Ureter (tissue), 1 donor: Measurements from ENCODE around the gene MTG2. TPM values are rescaled to one million over a fixed set of nuclear protein-coding genes. Genes with fewer than 3 reads are reported as not detected.

Experiments
- DNase-seq: peaks from one replicate; pipeline ENCODE4 v3.0.0-alpha.2; 2020; ENCODE audit warnings: low spot score
- total RNA-seq: library from RNA; stranded (reverse); gene quantifications from one replicate; pipeline ENCODE4 v1.2.4, GENCODE V29; 2023
- donor health status: DM: yes; HTN: yes; CAD: no.

MTG2 gene
- total RNA-seq, 1 donor from 2014 or later, result 35.5 TPM

DNA sequence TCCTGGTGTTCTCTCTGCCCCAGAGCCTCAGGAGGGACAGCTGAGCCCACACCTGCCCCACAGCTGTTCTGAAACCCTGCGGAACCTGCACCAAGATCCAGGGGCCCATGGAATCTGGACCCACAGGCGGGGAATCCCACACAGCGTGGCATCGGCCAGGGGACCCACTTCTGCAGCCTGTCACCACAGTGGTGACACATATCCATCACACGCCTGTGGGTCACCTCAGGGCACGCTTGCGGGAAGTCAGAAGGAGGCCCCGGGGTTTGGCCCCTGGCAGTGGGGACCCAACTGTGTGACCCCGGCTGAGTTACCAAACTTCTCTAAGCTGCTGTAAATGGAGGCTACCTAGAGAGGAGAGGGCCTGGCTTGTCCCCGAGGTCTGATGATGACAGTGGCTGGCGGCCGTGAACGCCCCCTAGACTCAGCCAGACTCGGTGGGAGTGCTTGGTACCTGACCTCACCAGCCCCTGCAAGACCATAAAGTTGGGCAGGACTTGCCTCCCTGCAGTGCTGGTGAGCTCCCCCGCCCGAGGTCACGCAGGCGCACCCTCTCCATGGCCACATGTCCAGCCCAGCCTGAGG lies 39.5 kb downstream of the MTG2 start:
- no peak for DNase-seq

DNA sequence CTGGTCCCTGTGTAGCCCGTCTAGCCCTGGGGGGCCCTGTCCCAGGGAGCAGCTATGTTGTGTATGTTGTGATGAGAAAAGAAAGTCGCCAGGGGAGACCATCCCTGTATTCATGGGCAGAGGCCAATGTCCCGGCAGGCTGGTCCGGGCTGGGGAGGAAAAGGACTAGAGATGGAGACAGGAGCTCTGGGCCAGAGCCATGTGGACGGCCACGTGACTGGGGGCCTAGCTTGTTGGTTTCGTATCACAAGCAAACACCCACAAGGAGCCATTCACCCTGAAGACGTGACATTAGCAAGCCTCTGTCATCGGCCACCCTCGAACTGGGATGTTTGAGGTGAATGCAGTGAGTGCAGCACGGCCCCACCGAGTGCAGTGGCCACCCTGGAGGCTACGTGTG lies 40.1 kb downstream of the MTG2 start:
- DNase-seq, result no peak

DNA sequence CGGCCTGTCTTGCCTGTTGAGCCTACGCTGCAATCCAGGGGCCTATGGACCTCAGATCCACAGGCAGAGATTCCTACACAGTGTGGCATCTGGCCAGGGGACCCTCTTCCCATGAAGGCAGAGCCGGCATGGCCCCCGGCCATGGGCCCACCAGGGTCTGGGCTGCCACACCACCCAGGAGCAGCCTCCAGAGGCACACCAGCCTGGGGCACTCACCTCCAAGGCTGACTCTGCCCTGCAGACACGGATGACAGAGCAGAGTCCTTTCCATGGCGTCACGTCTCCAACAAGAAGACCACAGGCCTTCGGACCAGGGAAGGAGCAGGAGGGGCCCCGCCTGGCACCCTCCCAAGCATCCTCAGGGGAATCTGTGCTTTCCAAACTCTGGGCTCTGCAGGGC lies 40.7 kb downstream of the MTG2 start:
- no peak for DNase-seq

DNA sequence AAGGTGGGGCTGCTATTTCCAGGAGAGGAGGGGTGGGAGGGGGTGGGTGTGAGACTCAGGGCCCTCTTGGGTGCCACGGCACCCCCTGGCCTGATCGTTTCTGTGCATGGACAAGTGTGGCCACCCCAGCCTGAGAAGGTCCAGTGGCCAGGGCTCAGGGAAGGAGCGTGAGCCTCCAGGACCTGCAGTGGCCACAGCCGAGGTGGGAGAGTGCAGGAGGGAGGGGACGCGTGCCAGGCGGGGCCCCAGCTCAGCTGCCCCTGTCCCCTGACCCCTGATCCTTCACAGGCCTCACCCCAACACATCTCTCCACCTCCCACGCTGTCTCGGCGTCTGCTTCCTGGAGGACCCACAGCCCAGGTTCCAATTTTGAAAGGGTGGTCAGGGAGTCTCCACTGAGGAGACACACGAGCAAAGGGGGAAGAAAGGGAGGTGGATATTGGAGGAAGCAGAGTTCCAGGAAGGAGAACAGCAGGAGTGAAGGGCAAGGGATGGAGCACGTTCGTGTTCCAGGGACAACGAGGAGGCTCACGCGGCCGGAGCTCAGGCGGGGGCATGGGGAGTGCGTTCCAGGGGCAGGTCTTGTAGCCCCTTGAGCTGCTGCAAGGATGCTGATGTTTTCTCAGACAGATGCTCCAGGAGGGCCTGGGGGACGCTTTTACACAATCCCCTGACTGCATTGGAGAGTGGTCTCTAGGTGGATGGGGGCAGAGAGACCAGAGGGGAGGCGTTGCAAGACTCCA lies 41.5 kb downstream of the MTG2 start:
- DNase-seq, result no peak

DNA sequence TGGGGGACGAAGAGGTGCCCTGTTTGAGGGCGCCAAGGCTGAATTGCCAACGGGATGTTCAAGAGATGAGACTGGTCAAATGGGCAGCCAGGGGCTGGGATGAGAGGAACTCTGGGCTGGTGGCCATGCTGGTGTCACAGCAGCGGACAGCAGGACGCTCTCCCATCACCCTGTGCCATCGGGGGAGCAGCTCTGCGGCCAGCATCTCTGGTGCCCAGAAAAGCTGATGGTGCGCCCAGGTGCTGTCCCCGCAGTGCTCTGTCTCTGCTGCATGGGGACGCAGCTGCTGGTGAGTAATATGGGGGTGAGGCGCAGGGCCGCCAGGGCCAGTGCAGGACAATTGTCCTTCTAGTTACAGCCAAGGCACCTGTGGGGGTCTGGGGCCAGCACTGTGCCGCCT lies 42.2 kb downstream of the MTG2 start:
- DNase-seq, result no peak

DNA sequence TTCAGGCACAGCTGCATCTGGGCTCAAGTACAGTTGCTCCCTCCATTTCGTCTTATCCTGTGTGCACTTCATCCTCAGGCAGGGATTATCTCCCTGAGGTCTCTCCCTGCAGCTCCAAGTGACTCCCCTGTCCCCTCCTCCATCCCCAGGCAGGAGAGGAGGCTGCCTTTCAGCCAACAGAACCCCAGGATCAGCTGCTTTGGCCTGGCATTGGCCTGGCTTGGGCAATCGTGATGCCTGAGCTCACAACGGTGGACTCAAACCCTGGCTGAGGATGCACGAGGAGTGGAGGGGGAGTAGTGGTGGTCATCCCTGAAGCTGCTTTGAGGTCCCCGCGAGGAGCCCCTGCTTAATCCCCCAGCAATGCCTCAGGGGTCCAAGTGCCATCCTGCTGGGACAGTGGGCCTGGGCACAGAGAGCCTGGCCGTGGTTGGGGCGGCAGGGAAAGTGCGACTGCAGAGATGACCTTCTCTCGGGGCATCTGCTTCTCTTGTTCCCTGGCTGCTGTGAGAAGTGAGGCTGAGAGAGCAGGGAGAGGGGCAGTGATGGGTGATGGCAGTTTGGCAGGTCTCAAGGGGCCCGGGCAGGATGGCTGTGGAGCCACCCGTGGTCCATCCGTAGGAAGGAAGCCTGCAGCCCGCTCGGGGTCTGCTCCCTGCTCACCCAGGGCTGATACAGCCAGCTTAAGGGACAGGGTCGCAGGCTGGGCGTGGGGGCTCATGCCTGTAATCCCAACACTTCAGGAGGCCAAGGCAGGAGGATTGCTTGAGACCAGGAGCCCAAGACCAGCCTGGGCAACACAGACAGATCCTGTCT lies 43.2 kb downstream of the MTG2 start:
- DNase-seq, result no peak

DNA sequence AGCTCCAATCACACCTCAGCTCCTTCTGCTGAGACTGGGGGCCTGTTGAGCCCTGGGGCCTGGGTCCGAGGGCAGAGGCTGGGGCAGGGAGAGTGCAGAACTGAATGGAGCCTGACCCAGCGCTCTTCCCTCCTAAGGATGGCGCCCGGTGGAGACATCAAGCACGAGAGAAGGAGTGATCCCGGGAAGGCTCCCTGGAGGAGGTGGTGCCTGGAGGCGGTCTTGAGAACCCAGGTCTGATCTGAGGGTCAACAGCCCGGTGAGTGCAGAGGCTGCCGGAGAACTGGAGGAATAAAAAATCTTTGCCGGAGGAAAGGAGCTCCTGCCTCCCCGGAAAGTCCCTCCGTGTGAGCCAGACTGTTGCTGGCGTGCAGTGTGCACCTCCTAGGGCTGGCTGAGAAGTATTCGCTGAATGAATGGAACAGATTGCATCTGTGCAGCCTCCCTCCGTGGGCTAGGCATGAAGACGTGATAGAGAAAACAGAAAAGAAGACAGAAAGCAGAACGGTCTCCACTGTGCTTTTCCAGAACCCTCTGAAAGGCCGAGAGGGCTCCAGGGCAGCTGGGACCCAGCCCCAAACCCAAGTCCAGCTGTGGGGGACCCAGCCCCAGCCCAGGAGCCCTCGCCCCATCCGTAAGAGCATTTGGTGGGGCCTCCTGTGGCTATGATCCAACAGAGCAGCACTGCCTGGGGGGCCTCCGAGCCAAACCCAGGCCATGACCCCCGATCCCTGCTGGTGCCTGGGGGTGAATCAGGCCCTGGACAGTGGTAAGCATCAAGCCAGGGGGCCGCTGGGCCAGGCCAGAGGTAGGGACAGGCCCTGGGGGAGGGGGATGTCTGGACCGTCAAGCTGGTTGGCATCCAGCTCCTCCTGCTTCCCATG lies 44.1 kb downstream of the MTG2 start:
- DNase-seq, result no peak

DNA sequence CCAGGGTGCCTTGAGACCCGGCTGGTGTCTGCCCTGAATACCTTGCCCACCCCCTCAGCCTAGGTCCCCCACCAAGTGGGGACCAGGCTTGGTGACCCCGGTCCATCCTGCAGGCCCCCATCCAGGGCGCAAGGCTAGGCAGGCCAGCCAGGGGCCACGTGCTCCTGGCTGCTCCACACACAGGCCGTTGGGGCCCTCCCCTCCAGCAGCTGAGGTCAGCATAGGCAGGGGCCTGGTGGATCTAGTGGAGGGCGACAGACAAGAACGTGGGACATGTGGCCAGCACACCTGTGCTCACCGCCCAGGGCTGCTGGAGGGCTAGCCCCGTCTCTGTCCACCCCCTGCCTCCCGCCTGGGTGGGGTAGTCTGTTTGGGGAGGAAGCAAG lies 44.8 kb downstream of the MTG2 start:
- no peak for DNase-seq

DNA sequence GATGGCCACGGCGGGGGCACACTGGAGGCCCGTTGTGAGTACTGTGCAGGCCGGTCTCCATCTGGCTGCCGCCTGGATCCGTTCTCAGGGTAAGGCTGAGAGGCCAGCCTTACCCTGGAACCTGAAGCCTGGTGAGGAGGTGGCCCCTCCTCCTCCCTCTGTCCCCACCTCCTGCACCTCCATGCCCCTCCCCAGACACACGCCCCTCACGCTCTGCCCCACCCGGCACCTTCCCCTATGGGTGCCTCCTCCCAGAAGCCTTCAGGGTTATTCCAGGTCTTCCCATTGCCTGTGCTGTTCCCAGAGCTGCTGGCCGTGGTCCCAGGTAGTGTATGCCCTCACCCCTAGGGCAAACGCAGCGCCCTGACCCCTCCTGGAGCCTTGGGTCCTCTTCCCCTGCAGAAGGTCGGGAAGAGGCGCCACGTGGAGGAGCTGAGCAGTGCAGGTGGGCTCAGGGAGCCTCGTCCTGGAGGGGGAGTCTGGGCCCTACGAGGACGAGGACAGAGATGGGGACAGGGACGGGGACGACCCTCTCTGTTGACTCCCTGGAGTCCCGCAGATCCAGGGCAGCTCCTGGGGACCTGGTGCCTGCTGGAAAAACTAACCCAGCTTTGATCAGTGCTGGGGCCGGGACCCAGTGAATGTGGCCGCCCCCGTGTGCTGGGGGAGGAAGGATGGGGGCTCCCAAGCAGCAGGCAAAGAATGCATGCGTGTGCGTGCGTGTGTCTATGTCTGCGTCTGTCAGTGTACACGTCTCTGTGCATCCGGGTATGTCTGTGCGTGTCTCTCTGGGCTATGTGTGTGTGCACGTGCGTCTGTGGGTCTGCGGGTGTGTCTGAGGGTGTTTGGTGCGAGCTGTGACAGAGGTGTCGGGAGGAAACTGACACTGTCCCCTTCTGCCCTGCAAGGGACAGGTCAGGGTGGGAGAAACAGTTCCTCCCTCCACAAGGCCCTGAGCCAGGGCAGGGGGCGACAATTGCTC lies 45.4 kb downstream of the MTG2 start:
- DNase-seq, result no peak

DNA sequence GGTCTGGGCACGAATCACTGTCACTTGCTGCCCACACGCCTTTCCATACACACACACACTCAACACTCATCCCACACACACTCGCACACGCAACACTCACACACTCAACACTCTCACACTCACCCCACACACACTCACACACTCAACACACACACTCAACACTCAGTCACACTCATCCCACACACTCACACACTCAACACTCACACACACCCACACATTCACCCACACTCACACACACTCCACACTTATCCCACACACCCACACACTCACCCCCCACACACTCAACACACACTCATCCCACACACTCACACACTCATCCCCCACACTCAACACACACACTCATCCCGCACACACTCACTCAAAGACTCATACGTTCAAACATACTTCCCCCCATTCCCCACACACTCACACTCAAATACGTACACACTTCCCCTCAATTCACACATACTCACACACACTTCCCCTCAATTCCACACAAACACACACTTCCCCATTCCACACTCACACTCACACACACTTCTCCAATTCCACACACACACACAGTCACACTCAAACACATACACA lies 46.2 kb downstream of the MTG2 start:
- DNase-seq, result no peak

DNA sequence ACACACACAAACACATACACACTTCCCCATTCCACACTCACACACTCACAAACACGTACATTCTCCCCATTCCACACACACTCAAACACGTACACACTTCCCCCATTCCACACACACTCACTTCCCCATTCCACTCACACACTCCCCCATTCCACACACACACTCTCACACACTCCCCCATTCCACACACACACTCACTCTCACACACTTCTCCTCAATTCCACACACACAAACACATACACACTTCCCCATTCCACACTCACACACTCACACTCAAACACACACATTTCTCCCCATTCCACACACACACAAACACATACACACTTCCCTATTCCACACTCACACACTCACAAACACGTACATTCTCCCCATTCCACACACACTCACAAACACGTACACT lies 46.8 kb downstream of the MTG2 start:
- DNase-seq, result no peak

DNA sequence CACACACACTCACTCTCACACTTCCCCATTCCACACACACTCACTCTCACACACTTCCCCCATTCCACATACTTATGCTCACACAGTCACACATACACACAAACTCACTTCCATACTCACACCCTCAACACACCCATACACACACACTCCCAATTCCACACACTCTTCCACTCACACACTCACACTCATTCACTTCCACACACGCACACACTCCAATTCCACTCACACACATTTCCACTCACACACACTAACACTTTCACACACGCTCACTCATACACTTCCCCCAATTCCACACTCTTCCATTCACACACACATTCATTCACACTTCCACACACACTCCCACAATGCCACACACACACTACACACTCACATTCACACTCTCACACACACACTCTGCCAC lies 47.4 kb downstream of the MTG2 start:
- DNase-seq, result no peak

DNA sequence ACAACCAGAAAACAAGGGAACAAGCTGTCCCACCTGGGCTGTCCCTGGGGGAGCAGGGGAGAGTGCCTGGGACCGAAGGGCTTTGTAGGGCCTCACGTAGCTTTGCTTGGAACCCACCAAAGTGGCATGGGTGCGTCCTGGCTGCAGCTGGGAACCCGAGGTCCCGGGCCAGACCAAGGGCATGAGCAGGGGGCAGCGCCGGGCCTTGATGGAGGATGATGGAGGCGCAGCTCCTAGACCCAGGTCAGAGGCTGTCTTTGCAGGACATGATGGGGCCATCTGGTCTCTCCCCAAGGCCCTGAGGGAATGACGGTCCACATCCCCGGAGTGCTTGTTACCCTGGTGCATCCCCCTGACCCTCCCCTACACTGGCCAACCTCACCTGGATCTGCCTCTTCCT lies 47.9 kb downstream of the MTG2 start:
- no peak for DNase-seq

DNA sequence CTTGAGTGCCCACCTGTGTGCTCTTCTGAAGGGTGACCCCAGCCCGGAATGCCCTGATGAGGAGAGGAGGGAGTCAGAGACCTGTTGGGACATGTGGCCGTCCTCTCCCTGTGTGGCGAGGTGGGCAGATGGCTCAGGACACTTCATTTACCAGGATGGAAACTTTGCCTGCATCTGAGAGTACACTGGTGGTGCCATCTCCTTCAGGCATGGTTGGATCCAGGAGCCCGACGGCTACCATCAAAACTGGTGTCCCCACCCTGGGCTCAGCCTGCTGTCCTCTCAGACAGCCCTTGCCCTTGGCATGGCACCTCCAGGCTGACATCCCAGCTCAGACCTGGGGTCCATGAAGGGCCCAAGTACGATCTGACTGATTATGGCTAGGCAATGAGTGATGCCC lies 48.5 kb downstream of the MTG2 start:
- no peak for DNase-seq

DNA sequence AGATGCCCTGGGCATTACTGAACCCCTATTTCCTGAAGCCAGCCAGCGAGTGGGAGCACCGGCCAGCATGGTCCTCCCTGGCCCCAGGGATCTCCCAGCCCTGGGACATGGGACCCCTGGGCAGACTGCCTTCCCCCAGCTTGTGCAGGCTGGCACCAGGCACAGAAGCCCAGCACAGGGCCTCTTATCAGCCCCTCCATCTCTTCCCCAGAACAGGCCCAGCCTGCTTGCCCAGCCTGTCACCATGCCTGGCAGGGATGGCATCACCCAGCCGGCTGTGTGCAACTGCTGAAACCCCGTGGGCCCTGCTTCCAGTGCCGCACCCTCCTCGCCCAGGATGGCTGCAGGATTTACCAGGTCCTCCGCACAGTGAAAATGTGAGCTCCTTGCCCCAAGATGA lies 49.4 kb downstream of the MTG2 start:
- peak; percentile 88 for DNase-seq

DNA sequence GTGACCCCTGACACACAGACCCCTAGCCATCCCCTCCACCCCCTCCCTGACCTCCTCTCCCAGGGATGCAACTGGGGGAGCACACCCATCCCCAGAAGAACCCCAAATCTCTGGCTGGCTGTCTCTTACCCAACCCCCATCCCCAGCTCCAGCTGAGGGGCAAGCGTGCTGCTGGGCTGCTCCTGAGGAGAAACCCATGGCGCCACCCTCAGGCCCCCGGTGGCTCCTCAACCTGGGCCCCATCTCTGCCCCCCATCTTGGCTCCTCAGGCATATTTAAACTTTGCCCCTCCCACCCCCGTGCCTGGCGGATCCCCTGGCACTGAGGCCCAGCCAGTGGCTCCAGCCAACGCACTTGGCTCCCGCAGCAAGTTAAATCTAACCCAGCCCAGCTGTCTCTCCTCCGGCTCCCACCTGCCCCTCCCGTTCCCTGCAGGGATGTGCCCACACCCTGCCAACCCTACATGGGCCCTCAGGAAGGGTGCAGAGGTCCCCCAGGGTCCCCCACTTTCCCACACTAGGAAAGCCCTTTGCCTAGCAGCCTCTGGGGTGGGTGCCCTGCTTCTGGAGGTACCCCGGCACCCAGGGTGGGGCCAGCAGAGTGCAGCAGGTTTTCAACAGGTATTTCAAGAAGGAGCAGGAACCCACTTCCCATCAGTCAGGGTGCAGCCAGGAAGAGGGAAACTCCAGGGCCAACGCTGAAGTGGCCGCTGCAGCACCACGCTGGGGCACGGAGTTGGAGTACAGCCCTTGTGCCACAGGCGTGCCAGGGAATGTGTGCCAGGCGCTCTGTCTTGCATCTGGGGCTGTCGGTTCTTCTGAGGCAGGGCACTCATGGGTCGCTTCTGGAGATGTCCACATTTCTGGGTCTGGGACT lies 50.2 kb downstream of the MTG2 start:
- peak; percentile 63 for DNase-seq

DNA sequence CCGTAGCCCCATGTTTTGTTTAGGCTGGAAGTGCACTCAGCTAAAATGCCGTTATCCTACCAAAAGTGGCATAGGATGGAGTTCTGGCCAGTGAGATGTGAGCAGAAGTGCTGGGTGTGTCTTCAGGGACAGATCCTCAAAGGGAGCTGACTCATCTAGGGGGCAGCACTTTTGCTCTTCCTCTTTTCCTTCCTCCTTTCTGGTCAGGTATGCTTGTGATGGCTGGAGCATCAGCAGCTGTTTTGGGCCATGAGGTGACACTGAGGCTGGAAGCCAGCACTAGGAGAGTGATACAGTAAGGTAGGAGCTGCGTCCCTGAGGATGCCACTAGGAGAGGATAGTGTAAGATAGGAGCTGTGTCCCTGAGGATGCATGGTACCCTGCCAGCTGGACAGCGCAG lies 50.9 kb downstream of the MTG2 start:
- DNase-seq, result no peak

DNA sequence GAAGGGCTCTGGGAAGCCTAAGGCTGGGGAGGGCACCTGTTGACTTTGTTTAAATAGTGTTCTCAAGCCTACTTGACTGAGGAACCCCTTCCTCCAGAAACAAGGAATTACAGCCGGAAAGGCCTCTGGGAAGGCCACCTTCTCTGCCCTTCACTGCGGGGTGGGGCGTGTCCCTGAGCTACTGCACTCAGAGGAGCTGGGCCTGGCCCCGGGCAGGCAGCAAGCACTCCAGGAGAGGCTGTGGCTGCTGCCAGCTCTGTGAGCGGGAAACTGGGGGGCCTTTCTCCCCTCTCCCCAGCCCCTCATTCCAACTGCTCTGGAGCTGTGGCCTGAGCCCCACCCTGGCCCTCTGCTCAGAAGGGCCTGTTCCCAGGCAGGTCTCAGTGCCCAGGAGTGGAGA lies 51.5 kb downstream of the MTG2 start:
- DNase-seq, result no peak

DNA sequence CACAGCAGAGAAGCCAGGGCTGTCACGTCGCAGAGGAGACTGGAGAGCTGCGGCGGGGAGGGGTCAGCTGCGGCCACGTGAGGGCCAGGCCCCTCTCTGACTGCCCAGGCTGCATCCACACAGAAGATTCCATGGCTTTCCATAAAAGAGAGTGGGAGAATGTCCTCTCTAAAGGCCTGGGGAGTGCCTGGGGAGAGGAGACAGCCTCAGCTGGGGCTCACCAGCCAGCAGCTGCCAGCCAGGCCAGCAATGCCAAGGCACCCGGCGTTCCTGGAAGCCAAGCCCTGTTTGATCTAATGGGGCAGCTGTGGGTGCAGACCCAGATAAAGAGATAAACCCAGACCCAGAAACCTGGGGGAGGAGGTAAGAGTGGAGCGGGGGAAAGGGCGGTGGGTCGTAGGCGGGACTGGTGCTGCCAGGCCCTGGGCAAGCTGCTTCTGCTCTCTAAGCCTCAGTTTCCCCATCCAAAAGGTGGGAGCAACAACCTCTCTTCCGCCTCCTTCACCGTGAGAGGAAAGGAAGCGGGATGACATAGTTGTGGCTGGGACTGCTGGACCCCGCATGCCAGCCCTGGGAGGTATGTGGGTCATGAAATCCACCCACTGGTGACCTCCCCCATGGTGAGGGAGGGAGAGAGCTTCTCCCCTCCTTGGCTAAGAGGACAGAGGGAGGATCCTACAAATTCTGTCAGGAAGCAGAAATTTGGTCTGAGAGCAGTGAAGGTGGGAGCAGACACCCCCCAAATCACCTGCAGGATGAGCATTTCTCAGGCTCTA lies 52.4 kb downstream of the MTG2 start:
- DNase-seq, result no peak
